ENCODE measurements around the gene ADGB. TPM values are rescaled to one million over a fixed set of nuclear protein-coding genes. Genes with fewer than 3 reads are reported as not detected.

Gene ADGB
- total RNA-seq, 1 donor from 2014 or later: not detected

DNA sequence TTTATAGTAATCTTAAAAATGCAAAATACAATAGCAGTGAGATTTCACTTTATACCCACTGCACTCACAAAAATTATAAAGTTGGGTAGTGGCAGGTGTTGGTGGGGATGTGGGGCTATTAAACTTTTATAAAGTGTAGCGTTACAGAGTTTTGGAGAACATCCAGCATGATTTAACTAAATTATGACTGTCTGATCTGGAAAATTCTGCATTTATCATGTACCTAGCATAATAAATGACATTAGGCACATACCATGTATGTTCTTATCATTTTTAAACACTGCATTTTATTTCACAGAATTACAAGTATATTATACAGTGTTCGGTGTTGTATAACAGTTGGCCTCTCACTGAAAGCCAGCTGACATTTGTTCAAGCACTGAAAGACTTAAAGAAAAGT is 169.9 kb downstream of the ADGB start:
- TF ChIP-seq, protein P1, sequence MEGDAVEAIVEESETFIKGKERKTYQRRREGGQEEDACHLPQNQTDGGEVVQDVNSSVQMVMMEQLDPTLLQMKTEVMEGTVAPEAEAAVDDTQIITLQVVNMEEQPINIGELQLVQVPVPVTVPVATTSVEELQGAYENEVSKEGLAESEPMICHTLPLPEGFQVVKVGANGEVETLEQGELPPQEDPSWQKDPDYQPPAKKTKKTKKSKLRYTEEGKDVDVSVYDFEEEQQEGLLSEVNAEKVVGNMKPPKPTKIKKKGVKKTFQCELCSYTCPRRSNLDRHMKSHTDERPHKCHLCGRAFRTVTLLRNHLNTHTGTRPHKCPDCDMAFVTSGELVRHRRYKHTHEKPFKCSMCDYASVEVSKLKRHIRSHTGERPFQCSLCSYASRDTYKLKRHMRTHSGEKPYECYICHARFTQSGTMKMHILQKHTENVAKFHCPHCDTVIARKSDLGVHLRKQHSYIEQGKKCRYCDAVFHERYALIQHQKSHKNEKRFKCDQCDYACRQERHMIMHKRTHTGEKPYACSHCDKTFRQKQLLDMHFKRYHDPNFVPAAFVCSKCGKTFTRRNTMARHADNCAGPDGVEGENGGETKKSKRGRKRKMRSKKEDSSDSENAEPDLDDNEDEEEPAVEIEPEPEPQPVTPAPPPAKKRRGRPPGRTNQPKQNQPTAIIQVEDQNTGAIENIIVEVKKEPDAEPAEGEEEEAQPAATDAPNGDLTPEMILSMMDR (IDR thresholded peaks at IDR 0.05; ENCODE audit: unreplicated experiment): no peak

DNA sequence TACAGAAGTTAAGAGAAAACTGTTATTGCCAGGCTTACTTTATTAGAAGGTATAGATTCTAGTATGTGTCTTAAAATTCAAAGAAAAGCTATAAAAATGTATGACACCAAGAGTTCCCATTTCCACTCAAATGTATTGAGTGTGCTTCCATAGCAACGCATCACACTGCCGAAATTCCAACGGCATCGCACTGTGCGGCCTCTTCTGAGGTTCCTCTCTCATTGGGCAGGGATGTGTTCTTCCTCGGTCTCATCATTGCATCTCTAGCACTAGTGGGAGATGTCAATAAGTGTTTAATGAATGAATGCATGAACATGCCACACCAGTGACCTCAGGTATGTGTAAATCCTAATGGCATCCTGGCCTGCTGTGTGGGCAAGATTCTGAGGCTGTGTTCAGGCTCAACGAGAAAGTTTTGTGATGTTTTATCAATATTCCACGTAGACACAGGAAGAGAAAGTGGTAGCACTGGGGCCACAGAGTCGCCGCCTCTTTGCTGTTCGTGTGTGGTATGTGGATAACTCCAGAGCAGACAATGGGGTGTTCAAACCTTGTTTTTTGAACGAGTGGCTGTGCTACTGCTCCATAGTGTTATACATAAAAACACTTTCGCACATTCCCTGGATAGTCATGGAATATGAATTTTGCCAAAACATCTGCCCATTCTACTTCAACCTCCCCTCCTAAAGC is 171.6 kb downstream of the ADGB start:
- Mint-ChIP-seq H3K36me3 (ENCODE audit: insufficient read depth) (no peaks in the 10 kb centered on the region), H3K4me1 (ENCODE audit: low read depth) (no peaks in the 10 kb centered on the region), H3K27me3 (no peaks in the 10 kb centered on the region), H3K4me3 (ENCODE audit: low read depth) (no peak overlapping the region), H3K27ac (no peak overlapping the region), H3K9me3 (ENCODE audit: low read depth) (no peaks in the 10 kb centered on the region)
- TF ChIP-seq, protein P1 (IDR thresholded peaks at IDR 0.05; ENCODE audit: unreplicated experiment): no peak
- DNase-seq (ENCODE audit: low spot score, unreplicated experiment): no peak

More for the DNA sequence above, 169.9 kb downstream of the ADGB start:
- Mint-ChIP-seq H3K36me3 (ENCODE audit: insufficient read depth) (no peaks in the 10 kb centered on the region), H3K27ac (no peak overlapping the region), H3K4me3 (ENCODE audit: low read depth) (no peak overlapping the region), H3K4me1 (ENCODE audit: low read depth) (no peaks in the 10 kb centered on the region), H3K9me3 (ENCODE audit: low read depth) (no peaks in the 10 kb centered on the region), H3K27me3 (no peaks in the 10 kb centered on the region)
- no peak for DNase-seq (ENCODE audit: low spot score, unreplicated experiment)

- H3K27me3 Mint-ChIP-seq: no peaks in the 10 kb centered on the region
- H3K9me3 Mint-ChIP-seq (ENCODE audit: low read depth): no peaks in the 10 kb centered on the region
- H3K4me1 Mint-ChIP-seq (ENCODE audit: low read depth): no peaks in the 10 kb centered on the region
- TF ChIP-seq, protein P1 (IDR thresholded peaks at IDR 0.05; ENCODE audit: unreplicated experiment): no peak
- H3K27ac Mint-ChIP-seq: no peak overlapping the region
- no peaks in the 10 kb centered on the region for H3K36me3 Mint-ChIP-seq (ENCODE audit: insufficient read depth)
- no peak overlapping the region for H3K4me3 Mint-ChIP-seq (ENCODE audit: low read depth)
- no peak for DNase-seq (ENCODE audit: low spot score, unreplicated experiment)
Observed at GRCh38 chr6:146770965-146771735, 172.4 kb downstream of the ADGB start.

DNA sequence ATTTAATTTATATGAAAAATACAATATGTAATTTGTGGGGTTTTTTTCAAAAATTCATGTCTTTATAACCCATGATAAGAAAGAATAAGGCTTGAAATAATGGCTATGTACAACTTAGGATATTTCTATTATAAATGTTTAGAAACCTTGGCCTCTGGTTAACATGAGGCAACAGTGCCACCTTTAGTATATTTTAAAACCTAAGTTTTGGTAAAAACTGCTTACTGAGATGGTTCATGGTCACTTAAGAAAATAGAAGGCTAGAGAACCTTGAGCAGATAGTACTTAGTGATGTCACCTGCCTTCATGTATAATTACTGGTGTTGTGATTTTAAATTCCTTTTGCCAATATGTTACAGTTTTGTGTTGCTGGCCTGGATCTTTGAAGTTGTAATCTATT is 176.4 kb downstream of the ADGB start:
- H3K36me3 Mint-ChIP-seq (ENCODE audit: insufficient read depth): no peaks in the 10 kb centered on the region
- no peaks in the 10 kb centered on the region for H3K9me3 Mint-ChIP-seq (ENCODE audit: low read depth)
- no peaks in the 10 kb centered on the region for H3K4me1 Mint-ChIP-seq (ENCODE audit: low read depth)
- no peak for DNase-seq (ENCODE audit: low spot score, unreplicated experiment)
- no peak overlapping the region for H3K4me3 Mint-ChIP-seq (ENCODE audit: low read depth)
- H3K27ac Mint-ChIP-seq: no peak overlapping the region
- no peaks in the 10 kb centered on the region for H3K27me3 Mint-ChIP-seq
- TF ChIP-seq, protein P1 (IDR thresholded peaks at IDR 0.05; ENCODE audit: unreplicated experiment): no peak

DNA sequence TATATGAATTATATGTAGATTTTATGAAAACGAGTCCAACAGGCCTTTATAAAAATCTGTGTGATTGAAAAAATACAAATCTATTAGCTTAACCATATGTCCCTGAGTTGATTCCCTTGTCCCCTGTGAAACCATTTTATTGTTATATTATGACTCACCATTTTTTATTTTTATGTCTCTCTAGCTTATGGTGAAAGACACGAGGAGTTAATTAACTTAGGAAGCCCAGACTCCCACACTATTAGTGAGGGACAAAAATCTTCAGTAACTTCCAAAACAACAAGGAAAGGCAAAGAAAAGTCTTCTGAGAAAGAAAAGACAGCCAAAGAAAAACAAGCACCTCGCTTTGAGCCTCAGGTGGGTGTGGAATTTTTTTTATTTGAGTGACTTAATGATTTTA is 183.1 kb downstream of the ADGB start:
- Mint-ChIP-seq H3K27me3 (no peaks in the 10 kb centered on the region), H3K36me3 (ENCODE audit: insufficient read depth) (no peaks in the 10 kb centered on the region), H3K27ac (no peak overlapping the region), H3K9me3 (ENCODE audit: low read depth) (peaks cover 2% of the 10 kb centered on the region), H3K4me3 (ENCODE audit: low read depth) (no peak overlapping the region), H3K4me1 (ENCODE audit: low read depth) (no peaks in the 10 kb centered on the region)
- TF ChIP-seq, protein P1 (IDR thresholded peaks at IDR 0.05; ENCODE audit: unreplicated experiment): no peak
- no peak for DNase-seq (ENCODE audit: low spot score, unreplicated experiment)

Data from progenitor cell of endocrine pancreas (in vitro differentiated cells).